A673 (cell line): ENCODE results near the gene CBFA2T3. TPM values are rescaled to one million over a fixed set of nuclear protein-coding genes. Genes with fewer than 3 reads are reported as not detected.
A peak's percentile ranks its signal among the peaks of the same experiment; 100 is the strongest.

Source experiments
- BruUV-seq: library from RNA; stranded (reverse); fragments of 400-500 nt; replicated peaks from 2 replicates; lab custom pipeline; 2021; lab: Mats Ljungman, UMichigan
- CTCF ChIA-PET: fragments of 300-600 bp; sonication (Branson Sonifier 250); formaldehyde crosslinking; loops from one replicate; lab custom pipeline; 2022; ENCODE audit warnings: antibody characterized with exemption; lab: Charles Lee
- POLR2A ChIA-PET: fragments of 300-600 bp; sonication (Branson Sonifier 250); formaldehyde crosslinking; loops from one replicate; lab custom pipeline; 2022; ENCODE audit warnings: antibody characterized with exemption; ENCODE audit not compliant: low non-redundant PET; lab: Charles Lee
- DNase-seq: peaks from one replicate; pipeline ENCODE4 v3.0.0-alpha.2; 2015; ENCODE audit warnings: low spot score
- H3K27ac ChIP-seq: fragments of 200-600 bp; sonication (generic); 2 replicates; pipeline ENCODE4 v1.5.1; 2016; ENCODE audit warnings: mixed run types, low read depth, mild to moderate bottlenecking, mixed read lengths, antibody characterized with exemption, low read length; ENCODE audit not compliant: poor library complexity, severe bottlenecking
- H3K27me3 ChIP-seq: fragments of 200-600 bp; sonication (generic); replicated peaks from 2 replicates; pipeline ENCODE4 v1.6.1; 2017; ENCODE audit warnings: mixed run types, low read depth, mild to moderate bottlenecking, mixed read lengths, antibody characterized with exemption, low read length; ENCODE audit not compliant: insufficient read depth, poor library complexity
- H3K36me3 ChIP-seq: fragments of 200-600 bp; sonication (generic); 2 replicates; pipeline ENCODE4 v1.6.1; 2016; ENCODE audit warnings: mixed run types, mild to moderate bottlenecking, mixed read lengths, antibody characterized with exemption, low read length; ENCODE audit not compliant: insufficient read depth, poor library complexity, severe bottlenecking
- H3K4me1 ChIP-seq: fragments of 200-600 bp; sonication (generic); 2 replicates; pipeline ENCODE4 v1.6.1; 2017; ENCODE audit warnings: mixed run types, mild to moderate bottlenecking, mixed read lengths, antibody characterized with exemption, low read length; ENCODE audit not compliant: insufficient read depth, poor library complexity, severe bottlenecking
- H3K4me3 ChIP-seq: fragments of 200-600 bp; sonication (generic); 2 replicates; pipeline ENCODE4 v1.5.1; 2016; ENCODE audit warnings: low read depth, mixed run types, mild to moderate bottlenecking, mixed read lengths, low read length; ENCODE audit not compliant: poor library complexity, severe bottlenecking
- H3K9me3 ChIP-seq: fragments of 200-600 bp; sonication (generic); 2 replicates; pipeline ENCODE4 v1.6.1; 2016; ENCODE audit warnings: mixed run types, low read depth, mild to moderate bottlenecking, mixed read lengths, antibody characterized with exemption, low read length; ENCODE audit not compliant: poor library complexity, severe bottlenecking
- CTCF ChIP-seq: fragments of 300-800, 200-600 bp; sonication (generic); conservative IDR thresholded peaks from 2 replicates; pipeline ENCODE4 v1.5.1; 2017; ENCODE audit warnings: low read depth, mild to moderate bottlenecking, antibody characterized with exemption, low read length, moderate library complexity, mixed read lengths
- EZH2 ChIP-seq: fragments of 200-600 bp; sonication (generic); IDR thresholded peaks from 2 replicates; pipeline ENCODE4 v1.6.1; 2017; ENCODE audit warnings: borderline replicate concordance, low read depth, mild to moderate bottlenecking, mixed read lengths, antibody characterized with exemption, low read length; ENCODE audit not compliant: poor library complexity, severe bottlenecking
- intact Hi-C: fragments of 100-400 bp; cut with micrococcal nuclease; formaldehyde crosslinking; loops from one replicate; pipeline ENCODE4 v1.10.0; 2022; ENCODE audit not compliant: unreplicated experiment
- total RNA-seq: library from RNA; stranded (reverse); gene quantifications from 2 replicates; pipeline ENCODE4 v1.2.3, GENCODE V29; 2021

CBFA2T3 gene
- total RNA-seq, 1 experiment from 2014 or later, result 1.7 TPM

- no peak for DNase-seq
- peaks cover 26% of the 10 kb centered on the region for H3K27me3 ChIP-seq
- H3K4me3 ChIP-seq, result no peak overlapping the region
- peaks cover 12% of the 10 kb centered on the region for H3K4me1 ChIP-seq
- ChIA-PET POLR2A (no interaction called here), CTCF (no interaction called here)
- TF ChIP-seq CTCF (no peak), EZH2 (no peak)
- H3K27ac ChIP-seq, result no peak overlapping the region
- intact Hi-C loops, result no loop called here
- peaks cover 21% of the 10 kb centered on the region for H3K9me3 ChIP-seq
- no TSS peak for BruUV-seq
- no peaks in the 10 kb centered on the region for H3K36me3 ChIP-seq
Observed at GRCh38 chr16:89001117-89002027, 24.4 kb upstream of the CBFA2T3 start.

GRCh38 chr16:89000207-89000959 lies 23.4 kb upstream of the CBFA2T3 start:
- TF ChIP-seq EZH2 (no peak), CTCF (no peak)
- H3K27me3 ChIP-seq, result peaks cover 26% of the 10 kb centered on the region
- BruUV-seq, result no TSS peak
- H3K36me3 ChIP-seq, result no peaks in the 10 kb centered on the region
- H3K9me3 ChIP-seq, result peaks cover 21% of the 10 kb centered on the region
- intact Hi-C loops, result no loop called here
- H3K4me3 ChIP-seq, result no peak overlapping the region
- CTCF ChIA-PET, result no interaction called here
- H3K4me1 ChIP-seq, result peaks cover 12% of the 10 kb centered on the region
- POLR2A ChIA-PET, result no interaction called here
- no peak overlapping the region for H3K27ac ChIP-seq
- peak; percentile 21 for DNase-seq

DNA sequence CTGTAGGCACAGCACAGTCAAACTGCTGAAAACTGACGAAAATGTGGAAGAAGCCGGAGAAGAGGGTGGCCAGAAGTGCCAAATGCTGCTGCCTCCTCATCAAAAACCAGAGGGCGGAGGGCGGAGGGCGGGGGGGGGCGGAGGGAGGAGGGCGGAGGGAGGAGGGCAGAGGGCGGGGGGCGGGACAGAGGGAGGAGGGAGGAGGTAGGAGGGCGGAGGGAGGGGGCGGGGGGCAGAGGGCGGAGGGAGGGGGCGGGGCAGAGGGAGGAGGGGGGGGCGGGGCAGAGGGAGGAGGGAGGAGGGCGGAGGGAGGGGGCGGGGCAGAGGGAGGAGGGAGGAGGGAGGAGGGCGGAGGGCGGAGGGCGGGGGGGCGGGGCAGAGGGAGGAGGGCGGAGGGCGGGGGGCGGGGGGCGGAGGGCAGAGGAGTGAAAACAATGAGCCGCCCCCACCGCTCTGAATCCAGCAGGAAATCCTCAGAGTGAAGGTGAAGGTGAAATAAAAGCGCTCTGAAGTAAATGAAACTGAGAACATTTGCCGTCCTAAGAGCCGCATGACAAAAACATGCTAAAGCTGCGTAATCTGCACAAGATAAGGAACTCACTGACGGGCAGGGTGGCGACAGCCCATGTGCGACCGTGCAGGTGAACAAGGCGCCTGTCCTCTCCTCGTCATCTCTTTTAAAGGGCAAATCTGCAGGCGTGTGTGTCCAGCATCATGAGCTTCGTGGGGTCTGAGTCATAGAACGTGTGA lies 22.6 kb upstream of the CBFA2T3 start:
- ChIA-PET CTCF (no interaction called here), POLR2A (interaction anchor here (0.6 kb wide), 1 partner anchor 100 kb away, joined by 3 read pairs; no protein-coding TSS in a partner anchor)
- intact Hi-C loops, result no loop called here
- no peak for TF ChIP-seq CTCF
- TF ChIP-seq EZH2, result no peak
- no peak for DNase-seq
- no TSS peak for BruUV-seq
- H3K9me3 ChIP-seq, result peaks cover 21% of the 10 kb centered on the region
- no peak overlapping the region for H3K4me3 ChIP-seq
- H3K27me3 ChIP-seq, result peaks cover 26% of the 10 kb centered on the region
- peaks cover 12% of the 10 kb centered on the region for H3K4me1 ChIP-seq
- no peak overlapping the region for H3K27ac ChIP-seq
- H3K36me3 ChIP-seq, result no peaks in the 10 kb centered on the region
